ENCODE measurements around the gene IFITM1. TPM values are rescaled to one million over a fixed set of nuclear protein-coding genes. Genes with fewer than 3 reads are reported as not detected.
"Not testable (repeated sequence)": the region's sequence is repeated elsewhere in the genome, so short reads cannot be mapped to it uniquely, and the experiment has no call there.

The IFITM1 gene
- total RNA-seq, 1 experiment from 2014 or later, result 2.0 TPM

DNA sequence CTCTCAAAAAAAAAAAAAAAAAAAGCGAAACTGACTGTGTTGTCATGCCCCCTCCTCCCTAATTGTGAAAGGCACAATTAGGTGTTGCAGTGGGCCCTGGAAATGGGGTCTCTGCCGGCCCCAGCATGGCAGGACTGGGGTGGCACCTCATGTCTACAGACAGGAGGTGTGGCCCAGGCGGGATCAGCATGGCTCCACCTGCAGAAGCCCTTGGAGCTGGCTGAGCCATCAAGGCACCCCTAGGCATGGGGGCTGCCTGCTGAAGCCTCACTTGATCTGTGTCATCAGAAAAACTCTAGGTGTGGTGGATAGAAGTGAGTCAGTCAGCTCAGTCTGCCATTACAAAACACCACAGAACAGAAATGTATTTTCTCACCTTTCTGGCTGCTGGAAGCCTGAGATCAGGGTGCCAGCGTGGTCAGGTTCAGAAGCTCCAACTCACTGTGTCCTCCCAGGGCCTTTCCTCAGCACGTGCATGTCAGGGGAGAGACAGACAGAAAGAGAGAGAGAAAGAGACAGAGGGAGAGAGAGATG lies 45.4 kb downstream of the IFITM1 start:
- POLR2A ChIA-PET (ENCODE audit: unreplicated experiment), result no interaction called here
- Histone ChIP-seq H3K4me2 (ENCODE audit: low read length) (no peak overlapping the region), H3K79me2 (ENCODE audit: low read length) (no peaks in the 10 kb centered on the region), H3K9ac (ENCODE audit: low read length) (no peak overlapping the region), H3F3A (ENCODE audit: low read length, unreplicated experiment) (no peaks in the 10 kb centered on the region), H3K9me2 (replicated peaks; ENCODE audit: low read length) (no peaks in the 10 kb centered on the region), H3K4me1 (ENCODE audit: insufficient read depth, low read length) (peaks cover 9% of the 10 kb centered on the region), H2AFZ (ENCODE audit: low read length) (no peak overlapping the region), H3K27me3 (ENCODE audit: low read length) (no peaks in the 10 kb centered on the region), H3K4me3 (ENCODE audit: low read length) (no peak overlapping the region), H4K20me1 (ENCODE audit: low read length) (no peaks in the 10 kb centered on the region), H3K27ac (ENCODE audit: low read length) (no peak overlapping the region), H3K9me3 (ENCODE audit: low read length) (no peaks in the 10 kb centered on the region), H3K36me3 (ENCODE audit: low read depth, low read length) (no peaks in the 10 kb centered on the region)
- CTCF ChIA-PET, result no interaction called here
- TF ChIP-seq EZH2phosphoT487 (IDR thresholded peaks at IDR 0.05; ENCODE audit: borderline replicate concordance, low read length), result no peak
- ATAC-seq (no peak), DNase-seq (no peak)
- BruUV-seq (replicated peaks), result no TSS peak
- intact Hi-C loops (cut with micrococcal nuclease), result loop anchor here (5.0 kb wide), 1 partner anchor 52 kb away; the partner anchor contains the start of gene IFITM2

DNA sequence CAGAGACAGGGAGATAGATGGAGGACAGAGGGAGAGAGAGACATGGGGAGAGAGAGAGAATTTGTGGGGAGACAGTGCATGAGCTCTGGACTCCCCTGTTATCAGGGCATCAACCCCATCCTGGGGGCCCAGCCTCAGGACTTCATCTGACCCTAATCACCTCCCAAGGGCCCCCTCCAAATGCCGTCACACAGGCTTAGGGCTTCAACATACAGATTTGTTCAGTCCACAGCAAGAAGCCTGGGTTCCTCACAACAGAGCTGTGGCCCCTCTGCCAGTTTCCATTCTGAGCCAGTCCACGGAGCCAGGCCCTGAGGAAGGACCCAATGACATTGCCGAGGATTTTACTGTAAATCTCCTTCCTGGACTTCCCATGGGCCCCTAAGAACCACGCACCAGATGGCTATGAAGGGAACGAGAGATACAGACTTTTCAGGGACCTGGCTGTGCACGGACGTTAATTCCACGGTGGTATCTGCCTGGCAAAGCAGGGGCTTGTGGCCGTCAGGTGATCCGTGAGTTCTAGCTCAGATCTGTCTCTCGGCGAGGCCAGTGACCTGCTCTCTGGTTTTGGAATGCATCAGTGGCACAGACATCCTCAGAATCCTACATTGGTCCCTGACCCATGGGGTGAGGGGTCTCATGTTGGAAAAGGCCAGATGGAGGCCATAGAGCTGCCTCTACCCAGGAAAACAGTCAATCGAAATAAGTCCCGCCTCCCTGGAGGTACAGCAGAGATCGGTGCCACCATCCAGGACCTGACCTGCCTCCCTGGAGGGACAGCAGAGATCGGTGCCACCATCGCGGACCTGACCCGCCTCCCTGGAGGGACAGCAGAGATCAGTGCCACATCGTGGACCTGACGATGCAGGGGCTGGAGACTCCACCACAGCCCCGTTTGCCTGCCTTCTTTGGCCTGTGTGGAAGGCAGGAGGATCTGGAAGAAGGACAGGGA lies 46.8 kb downstream of the IFITM1 start:
- Histone ChIP-seq H3K79me2 (ENCODE audit: low read length) (no peaks in the 10 kb centered on the region), H4K20me1 (ENCODE audit: low read length) (no peaks in the 10 kb centered on the region), H3K4me3 (ENCODE audit: low read length) (no peak overlapping the region), H3K4me1 (ENCODE audit: insufficient read depth, low read length) (peaks cover 6% of the 10 kb centered on the region), H3F3A (ENCODE audit: low read length, unreplicated experiment) (no peaks in the 10 kb centered on the region), H3K9ac (ENCODE audit: low read length) (no peak overlapping the region), H3K27me3 (ENCODE audit: low read length) (no peaks in the 10 kb centered on the region), H2AFZ (ENCODE audit: low read length) (no peak overlapping the region), H3K9me2 (replicated peaks; ENCODE audit: low read length) (no peaks in the 10 kb centered on the region), H3K9me3 (ENCODE audit: low read length) (no peaks in the 10 kb centered on the region), H3K27ac (ENCODE audit: low read length) (no peak overlapping the region), H3K36me3 (ENCODE audit: low read depth, low read length) (no peaks in the 10 kb centered on the region), H3K4me2 (ENCODE audit: low read length) (no peak overlapping the region)
- ChIA-PET CTCF (no interaction called here), POLR2A (ENCODE audit: unreplicated experiment) (no interaction called here)
- DNase-seq (no peak), ATAC-seq (no peak)
- no TSS peak for BruUV-seq (replicated peaks)
- intact Hi-C loops (cut with micrococcal nuclease), result no loop called here
- TF ChIP-seq EZH2phosphoT487 (IDR thresholded peaks at IDR 0.05; ENCODE audit: borderline replicate concordance, low read length), result no peak
- TF ChIP-seq EZH2 (IDR thresholded peaks at IDR 0.05; ENCODE audit: low read length, unreplicated experiment), result no peak
- TF ChIP-seq, protein P1, sequence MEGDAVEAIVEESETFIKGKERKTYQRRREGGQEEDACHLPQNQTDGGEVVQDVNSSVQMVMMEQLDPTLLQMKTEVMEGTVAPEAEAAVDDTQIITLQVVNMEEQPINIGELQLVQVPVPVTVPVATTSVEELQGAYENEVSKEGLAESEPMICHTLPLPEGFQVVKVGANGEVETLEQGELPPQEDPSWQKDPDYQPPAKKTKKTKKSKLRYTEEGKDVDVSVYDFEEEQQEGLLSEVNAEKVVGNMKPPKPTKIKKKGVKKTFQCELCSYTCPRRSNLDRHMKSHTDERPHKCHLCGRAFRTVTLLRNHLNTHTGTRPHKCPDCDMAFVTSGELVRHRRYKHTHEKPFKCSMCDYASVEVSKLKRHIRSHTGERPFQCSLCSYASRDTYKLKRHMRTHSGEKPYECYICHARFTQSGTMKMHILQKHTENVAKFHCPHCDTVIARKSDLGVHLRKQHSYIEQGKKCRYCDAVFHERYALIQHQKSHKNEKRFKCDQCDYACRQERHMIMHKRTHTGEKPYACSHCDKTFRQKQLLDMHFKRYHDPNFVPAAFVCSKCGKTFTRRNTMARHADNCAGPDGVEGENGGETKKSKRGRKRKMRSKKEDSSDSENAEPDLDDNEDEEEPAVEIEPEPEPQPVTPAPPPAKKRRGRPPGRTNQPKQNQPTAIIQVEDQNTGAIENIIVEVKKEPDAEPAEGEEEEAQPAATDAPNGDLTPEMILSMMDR (conservative IDR thresholded peaks at IDR 0.05; ENCODE audit: low read depth, low read length), result no peak

DNA sequence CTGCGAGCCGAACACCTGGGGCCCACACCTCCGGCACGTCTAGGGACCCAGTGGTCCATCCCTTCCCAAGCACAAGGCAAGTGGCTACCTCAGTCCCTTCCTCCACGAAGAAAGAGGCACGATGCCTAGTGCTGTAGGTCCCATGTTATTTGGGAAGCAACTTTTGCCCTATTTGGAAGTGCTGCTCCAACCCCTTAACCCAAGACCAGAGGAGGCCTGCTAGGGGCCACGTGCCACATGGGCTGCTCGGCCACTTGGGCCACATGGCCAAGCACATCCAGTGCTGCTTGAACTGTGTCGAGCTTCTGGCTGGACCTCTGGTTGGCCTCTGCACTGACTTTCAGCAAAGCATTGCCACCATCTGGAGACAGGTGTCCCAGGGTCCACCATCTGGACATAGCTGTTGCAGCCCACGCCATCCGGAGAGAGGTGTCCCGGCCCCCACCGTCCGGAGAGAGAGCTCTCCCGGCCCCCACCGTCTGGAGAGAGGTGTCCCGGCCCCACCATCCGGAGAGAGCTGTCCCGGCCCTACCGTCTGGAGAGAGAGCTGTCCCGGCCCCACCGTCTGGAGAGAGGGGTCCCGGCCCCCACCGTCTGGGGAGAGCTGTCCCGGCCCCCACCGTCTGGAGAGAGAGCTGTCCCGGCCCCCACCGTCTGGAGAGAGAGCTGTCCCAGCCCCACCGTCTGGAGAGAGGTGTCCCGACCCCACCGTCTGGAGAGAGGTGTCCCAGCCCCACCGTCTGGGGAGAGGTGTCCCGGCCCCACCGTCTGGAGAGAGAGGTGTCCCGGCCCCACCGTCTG lies 49.0 kb downstream of the IFITM1 start:
- TF ChIP-seq EZH2 (IDR thresholded peaks at IDR 0.05; ENCODE audit: low read length, unreplicated experiment) (no peak), EZH2phosphoT487 (IDR thresholded peaks at IDR 0.05; ENCODE audit: borderline replicate concordance, low read length) (no peak)
- TF ChIP-seq, protein P1 (conservative IDR thresholded peaks at IDR 0.05; ENCODE audit: low read depth, low read length), result no peak
- Histone ChIP-seq H3K27ac (ENCODE audit: low read length) (no peak overlapping the region), H3F3A (ENCODE audit: low read length, unreplicated experiment) (no peaks in the 10 kb centered on the region), H3K36me3 (ENCODE audit: low read depth, low read length) (no peaks in the 10 kb centered on the region), H3K9me3 (ENCODE audit: low read length) (no peaks in the 10 kb centered on the region), H3K4me1 (ENCODE audit: insufficient read depth, low read length) (peaks cover 4% of the 10 kb centered on the region; the same call in 1 of the 2 replicates), H3K4me2 (ENCODE audit: low read length) (no peak overlapping the region), H3K9ac (ENCODE audit: low read length) (no peak overlapping the region), H3K79me2 (ENCODE audit: low read length) (no peaks in the 10 kb centered on the region), H3K9me2 (replicated peaks; ENCODE audit: low read length) (no peaks in the 10 kb centered on the region), H3K4me3 (ENCODE audit: low read length) (no peak overlapping the region), H3K27me3 (ENCODE audit: low read length) (no peaks in the 10 kb centered on the region), H2AFZ (ENCODE audit: low read length) (no peak overlapping the region), H4K20me1 (ENCODE audit: low read length) (no peaks in the 10 kb centered on the region)
- ChIA-PET POLR2A (ENCODE audit: unreplicated experiment) (no interaction called here), CTCF (interaction anchor here (0.7 to 1.0 kb wide), 2 partner anchors 87 to 112 kb away, joined by 3 to 4 read pairs; no protein-coding TSS in a partner anchor)
- intact Hi-C loops (cut with micrococcal nuclease), result no loop called here
- no peak for ATAC-seq
- no TSS peak for BruUV-seq (replicated peaks)
- DNase-seq, result no peak

DNA sequence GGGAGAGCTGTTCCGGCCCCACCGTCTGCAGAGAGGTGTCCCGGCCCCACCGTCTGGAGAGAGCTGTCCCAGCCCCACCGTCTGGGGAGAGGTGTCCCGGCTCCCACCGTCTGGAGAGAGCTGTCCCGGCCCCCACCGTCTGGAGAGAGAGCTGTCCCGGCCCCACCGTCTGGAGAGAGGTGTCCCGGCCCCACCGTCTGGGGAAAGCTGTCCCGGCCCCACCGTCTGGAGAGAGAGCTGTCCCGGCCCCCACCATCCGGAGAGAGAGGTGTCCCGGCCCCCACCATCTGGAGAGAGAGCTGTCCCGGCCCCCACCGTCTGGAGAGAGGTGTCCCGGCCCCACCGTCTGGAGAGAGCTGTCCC lies 49.6 kb downstream of the IFITM1 start:
- H3K4me1 ChIP-seq (ENCODE audit: insufficient read depth, low read length); H3K4me2 ChIP-seq (ENCODE audit: low read length); ATAC-seq; BruUV-seq (replicated peaks); intact Hi-C loops (cut with micrococcal nuclease); DNase-seq; POLR2A ChIA-PET (ENCODE audit: unreplicated experiment); H3K9ac ChIP-seq (ENCODE audit: low read length); H3K27me3 ChIP-seq (ENCODE audit: low read length); H2AFZ ChIP-seq (ENCODE audit: low read length); H3K9me2 ChIP-seq (replicated peaks; ENCODE audit: low read length); H3K4me3 ChIP-seq (ENCODE audit: low read length); H4K20me1 ChIP-seq (ENCODE audit: low read length); H3K36me3 ChIP-seq (ENCODE audit: low read depth, low read length); H3K27ac ChIP-seq (ENCODE audit: low read length); H3K79me2 ChIP-seq (ENCODE audit: low read length); H3F3A ChIP-seq (ENCODE audit: low read length, unreplicated experiment); H3K9me3 ChIP-seq (ENCODE audit: low read length): not testable (repeated sequence)
- CTCF ChIA-PET, result interaction anchor here (0.7 kb wide), 1 partner anchor 86 kb away, joined by 4 read pairs; no protein-coding TSS in a partner anchor
